WTC11 (cell line): ENCODE data around the gene CEP350. TPM values are rescaled to one million over a fixed set of nuclear protein-coding genes. Genes with fewer than 3 reads are reported as not detected.

Source experiments
- ATAC-seq: fragments of 200-7000 bp; cut with Tn5 transposase; 2 replicates; pipeline ENCODE4 v1.10.0; 2021; ENCODE audit warnings: mild to moderate bottlenecking, moderate library complexity
- CTCF ChIA-PET: fragments of 300-600 bp; sonication (Branson Sonifier 250); formaldehyde crosslinking; loops from one replicate; lab custom pipeline; 2021; ENCODE audit warnings: antibody characterized with exemption; lab: Charles Lee
- POLR2A ChIA-PET: fragments of 350-600 bp; sonication (Branson Sonifier 250); formaldehyde crosslinking; loops from one replicate; lab custom pipeline; 2021; ENCODE audit warnings: antibody characterized with exemption; lab: Charles Lee
- DNase-seq: peaks from one replicate; pipeline ENCODE4 v3.0.0; 2021; ENCODE audit warnings: low spot score
- H3K27ac Mint-ChIP-seq: 2 replicates; pipeline ENCODE4 v1.8.0; 2021; ENCODE audit warnings: mixed read lengths
- H3K27me3 Mint-ChIP-seq: 2 replicates; pipeline ENCODE4 v1.8.0; 2021; ENCODE audit warnings: low read depth, mild to moderate bottlenecking, moderate library complexity, mixed read lengths
- H3K36me3 Mint-ChIP-seq: 2 replicates; pipeline ENCODE4 v1.8.0; 2021; ENCODE audit warnings: mixed read lengths
- H3K4me1 Mint-ChIP-seq: 2 replicates; pipeline ENCODE4 v1.8.0; 2022; ENCODE audit warnings: mixed read lengths
- H3K4me3 Mint-ChIP-seq: 2 replicates; pipeline ENCODE4 v1.8.0; 2021; ENCODE audit warnings: mild to moderate bottlenecking, moderate library complexity, mixed read lengths
- H3K9me3 Mint-ChIP-seq: 2 replicates; pipeline ENCODE4 v1.8.0; 2021; ENCODE audit warnings: mixed read lengths
- AFF4 ChIP-seq: sonication (generic); formaldehyde crosslinking; IDR thresholded peaks from 2 replicates; pipeline ENCODE4 v1.8.1; 2023; ENCODE audit warnings: mild to moderate bottlenecking, missing genetic modification reagents, borderline replicate concordance
- CDX4 ChIP-seq: fragments of 250-450 bp; sonication (Bioruptor Pico); IDR thresholded peaks from 2 replicates; pipeline ENCODE4 v1.9.0; 2021; ENCODE audit warnings: moderate library complexity, mild to moderate bottlenecking, inconsistent platforms, borderline replicate concordance
- CREM ChIP-seq: sonication (generic); formaldehyde crosslinking; IDR thresholded peaks from 2 replicates; pipeline ENCODE4 v1.8.1; 2022; ENCODE audit warnings: mild to moderate bottlenecking, missing genetic modification reagents, moderate library complexity
- E2F4 ChIP-seq: sonication (generic); formaldehyde crosslinking; IDR thresholded peaks from 2 replicates; pipeline ENCODE4 v1.8.1; 2022; ENCODE audit warnings: low read depth, mild to moderate bottlenecking, moderate library complexity, missing genetic modification reagents, borderline replicate concordance
- E2F5 ChIP-seq: sonication (generic); formaldehyde crosslinking; IDR thresholded peaks from 2 replicates; pipeline ENCODE4 v1.8.1; 2022; ENCODE audit warnings: mild to moderate bottlenecking, moderate library complexity, missing genetic modification reagents
- ERG ChIP-seq: fragments of 250-450 bp; sonication (Bioruptor Pico); IDR thresholded peaks from 2 replicates; pipeline ENCODE4 v1.8.0; 2021; ENCODE audit warnings: mild to moderate bottlenecking
- FOXP1 ChIP-seq: sonication (generic); formaldehyde crosslinking; IDR thresholded peaks from 2 replicates; pipeline ENCODE4 v1.8.0; 2022; ENCODE audit warnings: missing genetic modification reagents, mild to moderate bottlenecking, moderate library complexity, borderline replicate concordance
- KAT7 ChIP-seq: sonication (generic); formaldehyde crosslinking; IDR thresholded peaks from 2 replicates; pipeline ENCODE4 v1.8.1; 2023; ENCODE audit warnings: missing genetic modification reagents, mild to moderate bottlenecking, borderline replicate concordance
- MLX ChIP-seq: sonication (generic); formaldehyde crosslinking; IDR thresholded peaks from 2 replicates; pipeline ENCODE4 v1.8.1; 2023; ENCODE audit warnings: mild to moderate bottlenecking, missing genetic modification reagents, moderate library complexity
- MYBL2 ChIP-seq: sonication (generic); formaldehyde crosslinking; IDR thresholded peaks from 2 replicates; pipeline ENCODE4 v1.8.1; 2023; ENCODE audit warnings: mild to moderate bottlenecking, moderate library complexity, missing genetic modification reagents
- NFYB ChIP-seq: sonication (generic); formaldehyde crosslinking; conservative IDR thresholded peaks from 2 replicates; pipeline ENCODE4 v1.8.0; 2022; ENCODE audit warnings: low read depth, missing genetic modification reagents
- RELA ChIP-seq: sonication (generic); formaldehyde crosslinking; IDR thresholded peaks from 2 replicates; pipeline ENCODE4 v1.8.1; 2022; ENCODE audit warnings: missing genetic modification reagents, mild to moderate bottlenecking, borderline replicate concordance
- SMAD3 ChIP-seq: sonication (generic); formaldehyde crosslinking; IDR thresholded peaks from 2 replicates; pipeline ENCODE4 v1.8.0; 2022; ENCODE audit warnings: missing genetic modification reagents, mild to moderate bottlenecking, borderline replicate concordance
- STAT6 ChIP-seq: sonication (generic); formaldehyde crosslinking; conservative IDR thresholded peaks from 2 replicates; pipeline ENCODE4 v1.8.1; 2023; ENCODE audit warnings: mild to moderate bottlenecking, low read depth, missing genetic modification reagents, moderate library complexity
- USF1 ChIP-seq: sonication (generic); formaldehyde crosslinking; IDR thresholded peaks from 2 replicates; pipeline ENCODE4 v1.8.0; 2022; ENCODE audit warnings: mild to moderate bottlenecking, missing genetic modification reagents
- ZNF232 ChIP-seq: sonication (generic); formaldehyde crosslinking; IDR thresholded peaks from 2 replicates; pipeline ENCODE4 v1.8.0; 2022; ENCODE audit warnings: mild to moderate bottlenecking, missing genetic modification reagents
- ZSCAN18 ChIP-seq: fragments of 250-450 bp; sonication (Bioruptor Pico); IDR thresholded peaks from 2 replicates; pipeline ENCODE4 v2.1.2; 2022; ENCODE audit warnings: mild to moderate bottlenecking, moderate library complexity
- total RNA-seq: library from RNA; stranded (reverse); gene quantifications from 3 replicates; pipeline ENCODE4 v1.2.3, GENCODE V29; 2021

The CEP350 gene
- total RNA-seq, 1 experiment from 2014 or later: 34.2 TPM

GRCh38 chr1:180029524-180030135 lies 75.0 kb downstream of the CEP350 start:
- ATAC-seq: no peak
- no peaks in the 10 kb centered on the region for H3K9me3 Mint-ChIP-seq
- no peaks in the 10 kb centered on the region for H3K27me3 Mint-ChIP-seq
- H3K36me3 Mint-ChIP-seq: peaks cover 23% of the 10 kb centered on the region
- ChIA-PET CTCF (no interaction called here), POLR2A (no interaction called here)
- H3K27ac Mint-ChIP-seq: no peak overlapping the region
- DNase-seq: no peak
- TF ChIP-seq STAT6 (CRISPR knock-in tag) (no peak), RELA (CRISPR knock-in tag) (no peak), ZSCAN18 (no peak), SMAD3 (no peak), FOXP1 (CRISPR knock-in tag) (no peak), ERG (CRISPR knock-in tag) (no peak)
- H3K4me3 Mint-ChIP-seq: no peak overlapping the region
- no peaks in the 10 kb centered on the region for H3K4me1 Mint-ChIP-seq

- no peak overlapping the region for H3K27ac Mint-ChIP-seq
- no peaks in the 10 kb centered on the region for H3K27me3 Mint-ChIP-seq
- H3K4me3 Mint-ChIP-seq: no peak overlapping the region
- POLR2A ChIA-PET: no interaction called here
- CTCF ChIA-PET: no interaction called here
- peaks cover 17% of the 10 kb centered on the region for H3K36me3 Mint-ChIP-seq
- no peaks in the 10 kb centered on the region for H3K9me3 Mint-ChIP-seq
- TF ChIP-seq ZNF232 (CRISPR knock-in tag): no peak
- no peak for TF ChIP-seq CREM (CRISPR knock-in tag)
- no peak for TF ChIP-seq KAT7 (CRISPR knock-in tag)
- no peak for TF ChIP-seq USF1 (CRISPR knock-in tag)
- TF ChIP-seq NFYB (CRISPR knock-in tag): no peak
- no peak for TF ChIP-seq MYBL2
- TF ChIP-seq E2F4 (CRISPR knock-in tag): no peak
- no peak for TF ChIP-seq E2F5 (CRISPR knock-in tag)
- TF ChIP-seq CDX4: no peak
- no peak for TF ChIP-seq MLX (CRISPR knock-in tag)
- no peak for TF ChIP-seq AFF4
- no peak for TF ChIP-seq SMAD3
- no peaks in the 10 kb centered on the region for H3K4me1 Mint-ChIP-seq
- no peak for DNase-seq
- ATAC-seq: no peak
These were observed 77.1 kb downstream of the CEP350 start for GRCh38 chr1:180031664-180032063.
